Hair follicle dermal papilla cell (primary cell): ENCODE measurements around the gene CAMP. TPM values are rescaled to one million over a fixed set of nuclear protein-coding genes. Genes with fewer than 3 reads are reported as not detected.

Experiments used
- small RNA-seq: library from RNA; depleted of rRNA; stranded (forward); fragments of <200 nt; gene quantifications from one replicate; pipeline ENCODE3, GENCODE V24; 2012
- total RNA-seq: library from RNA; depleted of rRNA; stranded (reverse); fragments of >200 nt; gene quantifications from 2 replicates; pipeline ENCODE4 v1.2.3, GENCODE V29; 2012

Gene CAMP
- total RNA-seq = not detected in 2 replicates

GRCh38 chr3:48222616-48223513 lies at the start of gene CAMP:
Gene CAMP, plus strand, starts transcription at chr3:48223495. Its CDS starts 17 bp downstream, at chr3:48223512.

GRCh38 chr3:48188266-48189201 lies 34.8 kb upstream of the CAMP start, which contains the start of gene CDC25A:
Gene CDC25A, minus strand, starts transcription at chr3:48188417. Its CDS starts 470 bp downstream, at chr3:48187947.

Small RNAs within 50 kb of the gene (small RNA-seq; reads per million reads assigned to genes)
- not detected for gene MIR4443
- gene NDUFB1P1 = not detected
- not detected for gene RNU7-128P

Other genes starting within 250 kb of the CAMP start
- gene MAP4, start 207.1 kb upstream of the CAMP start, total RNA-seq = 213 and 224 TPM in 2 replicates
- gene CDC25A, start 35.1 kb upstream of the CAMP start, total RNA-seq = 1.8 and 2.8 TPM in 2 replicates
- gene ZNF589, start 17.6 kb downstream of the CAMP start, total RNA-seq = 7.3 and 10.2 TPM in 2 replicates
- 28.4 and 29.4 TPM in 2 replicates for gene NME6, start 77.9 kb downstream of the CAMP start, total RNA-seq
- not detected in 2 replicates for gene SPINK8, start 110.2 kb downstream of the CAMP start, total RNA-seq
- 0.12 and 0.32 TPM in 2 replicates for gene FBXW12, start 148.7 kb downstream of the CAMP start, total RNA-seq
- gene PLXNB1, start 206.6 kb downstream of the CAMP start, total RNA-seq = 15.4 and 21.1 TPM in 2 replicates
- 8.0 and 10.6 TPM in 2 replicates for gene CCDC51, start 216.6 kb downstream of the CAMP start, total RNA-seq
- gene TMA7, start 216.8 kb downstream of the CAMP start, total RNA-seq = 59.2 and 74.0 TPM in 2 replicates
- gene ATRIP, start 223.2 kb downstream of the CAMP start, total RNA-seq = 4.1 and 4.7 TPM in 2 replicates